PFSK-1 (cell line): ENCODE results near the gene KIRREL3.

Experiments
- FOXP2 ChIP-seq: optimal IDR thresholded peaks from 2 replicates; pipeline ENCODE3; 2011; ENCODE audit warnings: borderline replicate concordance, control low read depth, inconsistent platforms; ENCODE audit not compliant: insufficient read depth; ENCODE audit errors: extremely low read length, extremely low read depth
- POLR2AphosphoS5 ChIP-seq: IDR thresholded peaks from 2 replicates; pipeline ENCODE4 v1.6.1; 2012; ENCODE audit warnings: low read depth, mild to moderate bottlenecking, control low read depth, low read length, moderate library complexity
- REST ChIP-seq, 2 experiments: IDR thresholded peaks; 2 replicates each; pipeline versions ENCODE4 v1.6.1 to v1.8.0; 2011 to 2012; ENCODE audit warnings: low read depth in 2 of 2, low read length in 2 of 2, control low read depth in 1 of 2, inconsistent platforms in 1 of 2, mild to moderate bottlenecking in 1 of 2, moderate library complexity in 1 of 2; ENCODE audit not compliant: insufficient read depth in 1 of 2
- SIN3A ChIP-seq: IDR thresholded peaks from 2 replicates; pipeline ENCODE4 v1.6.1; 2012; ENCODE audit warnings: mild to moderate bottlenecking, low read length, moderate library complexity, borderline replicate concordance; ENCODE audit not compliant: insufficient read depth
- TAF1 ChIP-seq: IDR thresholded peaks from 2 replicates; pipeline ENCODE4 v1.6.1; 2012; ENCODE audit warnings: low read length, control low read depth, borderline replicate concordance; ENCODE audit not compliant: insufficient read depth

- TF ChIP-seq REST (IDR thresholded peaks at IDR 0.05; ENCODE audit: insufficient read depth in 1 of 2, low read depth in 2 of 2, low read length in 2 of 2) (no peak), SIN3A (no peak), POLR2AphosphoS5 (no peak), TAF1 (no peak), FOXP2 (no peak)
These were observed 463.1 kb downstream of the KIRREL3 start for GRCh38 chr11:126537492-126537891.
